K562 (cell line): ENCODE results near the gene RREB1. TPM values are rescaled to one million over a fixed set of nuclear protein-coding genes. Genes with fewer than 3 reads are reported as not detected.

Experiments
- CBFB ChIP-seq: sonication (generic); formaldehyde crosslinking; IDR thresholded peaks from 2 replicates; pipeline ENCODE4 v1.4.0; 2020; ENCODE audit warnings: mild to moderate bottlenecking, missing genetic modification reagents
- CREM ChIP-seq: IDR thresholded peaks from 2 replicates; pipeline ENCODE4 v1.6.1; 2014; ENCODE audit warnings: antibody characterized with exemption, low read depth
- ETV5 ChIP-seq: sonication (generic); formaldehyde crosslinking; IDR thresholded peaks from 2 replicates; pipeline ENCODE4 v1.4.0; 2020; ENCODE audit warnings: low read depth, mild to moderate bottlenecking, missing genetic modification reagents
- GTF2B ChIP-seq: IDR thresholded peaks from 2 replicates; pipeline ENCODE4 v1.6.1; 2011; ENCODE audit not compliant: insufficient read length; ENCODE audit errors: extremely low read depth
- HNRNPLL ChIP-seq: fragments of 200-400 bp; formaldehyde crosslinking; IDR thresholded peaks from 2 replicates; pipeline ENCODE4 v1.6.1; 2017; ENCODE audit warnings: low read length, low read depth, mild to moderate bottlenecking; ENCODE audit not compliant: poor library complexity, severe bottlenecking
- MAZ ChIP-seq, 2 experiments: fragments of 450-650 bp in 1 of 2; sonication (generic) in 1 of 2; formaldehyde crosslinking; IDR thresholded peaks in 1 of 2; conservative IDR thresholded peaks in 1 of 2; 2 replicates each; pipeline versions ENCODE4 v1.4.0 to v1.5.0; 2020; ENCODE audit warnings: mild to moderate bottlenecking in 1 of 2, missing genetic modification reagents in 1 of 2
- MTA2 ChIP-seq: fragments of 450-650 bp; IDR thresholded peaks from 2 replicates; pipeline ENCODE4 v1.6.1; 2016; ENCODE audit warnings: low read depth
- NCOA4 ChIP-seq: fragments of 450-650 bp; IDR thresholded peaks from 2 replicates; pipeline ENCODE4 v1.6.1; 2018; ENCODE audit warnings: mild to moderate bottlenecking; ENCODE audit not compliant: partially characterized antibody
- NR2C2 ChIP-seq, 2 experiments: fragments of 200-800 bp in 1 of 2; sonication (Bioruptor generic) in 1 of 2; sonication (generic) in 1 of 2; formaldehyde crosslinking in 1 of 2; IDR thresholded peaks; 2 replicates each; pipeline versions ENCODE4 v1.6.1 to v1.8.0; 2016 to 2022; ENCODE audit warnings: mild to moderate bottlenecking in 1 of 2, missing compliant biosample characterization in 1 of 2, missing genetic modification characterization in 1 of 2, missing genetic modification reagents in 1 of 2
- RBBP5 ChIP-seq: fragments of 200-600 bp; sonication (generic); IDR thresholded peaks from 2 replicates; pipeline ENCODE4 v1.6.1; 2012; ENCODE audit warnings: borderline replicate concordance, mild to moderate bottlenecking, low read length, control low read depth, inconsistent platforms; ENCODE audit not compliant: insufficient read depth, poor library complexity, severe bottlenecking
- SMAD4 ChIP-seq: fragments of 250-450 bp; sonication (Bioruptor Pico); conservative IDR thresholded peaks from 2 replicates; pipeline ENCODE4 v1.8.0; 2021; ENCODE audit warnings: inconsistent platforms, mild to moderate bottlenecking, moderate library complexity
- STAT5A ChIP-seq: IDR thresholded peaks from 2 replicates; pipeline ENCODE4 v1.6.1; 2012; ENCODE audit warnings: low read length, inconsistent platforms, borderline replicate concordance
- TCF7L2 ChIP-seq: fragments of 150-350 bp; IDR thresholded peaks from 2 replicates; pipeline ENCODE4 v1.6.1; 2016; ENCODE audit warnings: low read depth, mild to moderate bottlenecking, low read length, moderate library complexity
- UBTF ChIP-seq, 2 experiments: IDR thresholded peaks; 2 replicates each; pipeline ENCODE4 v1.6.1; 2012; ENCODE audit warnings: improper control_type of control experiment in 2 of 2, low read depth in 2 of 2, low read length in 2 of 2, borderline replicate concordance in 1 of 2
- ZNF263 ChIP-seq: sonication (generic); formaldehyde crosslinking; IDR thresholded peaks from 2 replicates; pipeline ENCODE4 v1.8.0; 2022; ENCODE audit warnings: mild to moderate bottlenecking, missing genetic modification reagents, borderline replicate concordance
- ZNF398 ChIP-seq: fragments of 250-450 bp; sonication (Bioruptor Pico); IDR thresholded peaks from 2 replicates; pipeline ENCODE4 v1.8.0; 2021; ENCODE audit warnings: moderate library complexity, mild to moderate bottlenecking, inconsistent platforms
- polyA plus RNA-seq, 8 experiments: library from polyadenylated mRNA; depleted of rRNA in 4 of 8; stranded (reverse) in 5 of 8; unstranded in 3 of 8; fragments of >200 nt; fragmentation: Nextera tagmentation in 2 of 8; fragmentation: Illumina TruSeq in 1 of 8; extraction: Ambion mirVana in 2 of 8; extraction: Trizol in 1 of 8; gene quantifications; 2 replicates each; pipeline versions ENCODE4 v1.2.1 to v1.2.3, GENCODE V29; 2011 to 2014; ENCODE audit warnings: inconsistent platforms in 1 of 8, missing spikeins in 1 of 8
- total RNA-seq, 7 experiments: library from RNA; depleted of rRNA in 6 of 7; stranded (reverse); fragments of >200 nt in 6 of 7; fragmentation: Illumina TruSeq in 2 of 7; extraction: Trizol in 2 of 7; gene quantifications; 2 replicates each; pipeline versions ENCODE4 v1.2.1 to v1.2.3, GENCODE V29; 2011 to 2021; ENCODE audit warnings: low replicate concordance in 1 of 7
- TF ChIP-seq, protein P1 (sequence below), 2 experiments: fragments of 450-650 bp; IDR thresholded peaks; 2 replicates each; pipeline ENCODE4 v1.6.1; 2016
- TF ChIP-seq, protein P2 (sequence below): fragments of 450-650 bp; conservative IDR thresholded peaks from 2 replicates; pipeline ENCODE4 v1.6.1; 2016; ENCODE audit warnings: missing genetic modification characterization, low read depth, mild to moderate bottlenecking, missing compliant biosample characterization, moderate library complexity

The RREB1 gene
- total and polyA plus RNA-seq, 9 of the 15 experiments (the other 6 are each of a cell fraction or from before 2014, with no cell fraction given), result 3.3 to 64.2 (median 19.3) TPM

- TF ChIP-seq MAZ (CRISPR knock-in tag; conservative IDR thresholded peaks at IDR 0.05 in 1 of 2, IDR thresholded peaks at IDR 0.05 in 1 of 2) (peak; percentile 33 to 82; a peak in 2 of 4 replicates), UBTF (IDR thresholded peaks at IDR 0.05; ENCODE audit: borderline replicate concordance in 1 of 2, low read depth in 2 of 2, low read length in 2 of 2) (no peak), RBBP5 (peak; percentile 47), HNRNPLL (peak; percentile 90), CREM (no peak; the same call in 1 of the 2 replicates), MTA2 (no peak), SMAD4 (CRISPR knock-in tag) (peak; percentile 59), NR2C2 (CRISPR knock-in tag; IDR thresholded peaks at IDR 0.05) (no peak), NR2C2 (tag; IDR thresholded peaks at IDR 0.05) (no peak; the same call in 1 of the 2 replicates), STAT5A (0 out of 2 replicates have a peak, but pooled peaks have one; percentile 10), NCOA4 (no peak), TCF7L2 (no peak), ZNF263 (peak; percentile 93), ZNF398 (no peak), ETV5 (CRISPR knock-in tag) (peak; percentile 76; the same call in 1 of the 2 replicates), CBFB (CRISPR knock-in tag) (no peak), GTF2B (no peak)
- TF ChIP-seq, protein P1, sequence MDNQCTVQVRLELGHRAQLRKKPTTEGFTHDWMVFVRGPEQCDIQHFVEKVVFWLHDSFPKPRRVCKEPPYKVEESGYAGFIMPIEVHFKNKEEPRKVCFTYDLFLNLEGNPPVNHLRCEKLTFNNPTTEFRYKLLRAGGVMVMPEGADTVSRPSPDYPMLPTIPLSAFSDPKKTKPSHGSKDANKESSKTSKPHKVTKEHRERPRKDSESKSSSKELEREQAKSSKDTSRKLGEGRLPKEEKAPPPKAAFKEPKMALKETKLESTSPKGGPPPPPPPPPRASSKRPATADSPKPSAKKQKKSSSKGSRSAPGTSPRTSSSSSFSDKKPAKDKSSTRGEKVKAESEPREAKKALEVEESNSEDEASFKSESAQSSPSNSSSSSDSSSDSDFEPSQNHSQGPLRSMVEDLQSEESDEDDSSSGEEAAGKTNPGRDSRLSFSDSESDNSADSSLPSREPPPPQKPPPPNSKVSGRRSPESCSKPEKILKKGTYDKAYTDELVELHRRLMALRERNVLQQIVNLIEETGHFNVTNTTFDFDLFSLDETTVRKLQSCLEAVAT (IDR thresholded peaks at IDR 0.05), result peak; percentile 75 to 77
- TF ChIP-seq, protein P2, sequence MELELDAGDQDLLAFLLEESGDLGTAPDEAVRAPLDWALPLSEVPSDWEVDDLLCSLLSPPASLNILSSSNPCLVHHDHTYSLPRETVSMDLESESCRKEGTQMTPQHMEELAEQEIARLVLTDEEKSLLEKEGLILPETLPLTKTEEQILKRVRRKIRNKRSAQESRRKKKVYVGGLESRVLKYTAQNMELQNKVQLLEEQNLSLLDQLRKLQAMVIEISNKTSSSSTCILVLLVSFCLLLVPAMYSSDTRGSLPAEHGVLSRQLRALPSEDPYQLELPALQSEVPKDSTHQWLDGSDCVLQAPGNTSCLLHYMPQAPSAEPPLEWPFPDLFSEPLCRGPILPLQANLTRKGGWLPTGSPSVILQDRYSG, result no peak
Observed at GRCh38 chr6:7173843-7174503, 66.2 kb downstream of the RREB1 start (continued).
